Neural cell (in vitro differentiated cells): ENCODE measurements around the gene HSDL2. TPM values are rescaled to one million over a fixed set of nuclear protein-coding genes. Genes with fewer than 3 reads are reported as not detected.

Experiments used
- H2AFZ ChIP-seq: fragments of 200-600, 300-800 bp; sonication (generic), shearing (Covaris generic); 2 replicates; pipeline ENCODE4 v1.6.0; 2014; ENCODE audit warnings: low read depth, mild to moderate bottlenecking, antibody characterized with exemption, low read length, moderate library complexity
- H3F3A ChIP-seq: fragments of 200-600 bp; shearing (Covaris generic); 2 replicates; pipeline ENCODE4 v1.6.1; 2016; ENCODE audit warnings: mild to moderate bottlenecking, moderate library complexity, mixed read lengths, antibody characterized with exemption, low read length; ENCODE audit not compliant: insufficient read depth, poor library complexity, severe bottlenecking
- H3K27ac ChIP-seq: fragments of 200-600, 300-800 bp; sonication (generic), shearing (Covaris generic); 2 replicates; pipeline ENCODE4 v1.5.1; 2014; ENCODE audit warnings: mild to moderate bottlenecking, low read length, moderate library complexity
- H3K27me3 ChIP-seq: fragments of 300-800, 200-600 bp; sonication (generic), shearing (Covaris generic); 2 replicates; pipeline ENCODE4 v1.6.0; 2014; ENCODE audit warnings: mild to moderate bottlenecking, low read depth, low read length, moderate library complexity; ENCODE audit not compliant: insufficient read depth
- H3K36me3 ChIP-seq: fragments of 300-800, 200-600 bp; sonication (generic), shearing (Covaris generic); 2 replicates; pipeline ENCODE4 v1.5.1; 2014; ENCODE audit warnings: mild to moderate bottlenecking, antibody characterized with exemption, low read length, moderate library complexity; ENCODE audit not compliant: insufficient read depth
- H3K4me2 ChIP-seq: fragments of 300-800, 200-600 bp; sonication (generic), shearing (Covaris generic); 2 replicates; pipeline ENCODE4 v1.6.0; 2014; ENCODE audit warnings: mild to moderate bottlenecking, low read length
- H3K4me3 ChIP-seq: fragments of 300-800, 200-600 bp; sonication (generic), shearing (Covaris generic); 2 replicates; pipeline ENCODE4 v1.5.1; 2014; ENCODE audit warnings: mild to moderate bottlenecking, low read length, moderate library complexity
- H3K79me2 ChIP-seq: fragments of 200-600 bp; shearing (Covaris generic); replicated peaks from 2 replicates; pipeline ENCODE4 v1.6.0; 2014; ENCODE audit warnings: mild to moderate bottlenecking, low read length, moderate library complexity; ENCODE audit not compliant: insufficient read depth
- H3K9ac ChIP-seq: fragments of 300-800, 200-600 bp; sonication (generic), shearing (Covaris generic); 2 replicates; pipeline ENCODE4 v1.6.1; 2016; ENCODE audit warnings: mild to moderate bottlenecking, low read length, mixed read lengths
- H3K9me2 ChIP-seq: fragments of 200-600 bp; shearing (Covaris generic); 2 replicates; pipeline ENCODE4 v1.6.1; 2016; ENCODE audit warnings: mild to moderate bottlenecking, low read length, mixed read lengths; ENCODE audit not compliant: insufficient read depth
- H3K9me3 ChIP-seq: fragments of 200-600, 300-800 bp; sonication (generic), shearing (Covaris generic); 2 replicates; pipeline ENCODE4 v1.6.1; 2016; ENCODE audit warnings: mild to moderate bottlenecking, mixed run types, low read length, moderate library complexity, mixed read lengths
- H4K20me1 ChIP-seq: fragments of 200-600 bp; shearing (Covaris generic); 2 replicates; pipeline ENCODE4 v1.6.1; 2016; ENCODE audit warnings: mild to moderate bottlenecking, mixed run types; ENCODE audit not compliant: insufficient read depth
- CTCF ChIP-seq: fragments of 450-650 bp; IDR thresholded peaks from 2 replicates; pipeline ENCODE4 v1.5.1; 2014; ENCODE audit warnings: antibody characterized with exemption, mild to moderate bottlenecking, moderate library complexity; ENCODE audit not compliant: poor library complexity, severe bottlenecking
- EP300 ChIP-seq: fragments of 450-650 bp; conservative IDR thresholded peaks from 2 replicates; pipeline ENCODE4 v1.6.1; 2014; ENCODE audit warnings: antibody characterized with exemption, mild to moderate bottlenecking, moderate library complexity; ENCODE audit not compliant: poor library complexity, severe bottlenecking
- EZH2 ChIP-seq: fragments of 200-600, 300-800 bp; shearing (Covaris generic), sonication (generic); IDR thresholded peaks from 2 replicates; pipeline ENCODE4 v1.6.1; 2014; ENCODE audit warnings: antibody characterized with exemption, low read length, borderline replicate concordance, mild to moderate bottlenecking; ENCODE audit not compliant: insufficient read depth, poor library complexity, severe bottlenecking
- MXI1 ChIP-seq: fragments of 450-650 bp; conservative IDR thresholded peaks from 2 replicates; pipeline ENCODE4 v1.6.1; 2014; ENCODE audit warnings: antibody characterized with exemption, mild to moderate bottlenecking; ENCODE audit not compliant: poor library complexity, severe bottlenecking
- POLR2AphosphoS5 ChIP-seq: IDR thresholded peaks from 2 replicates; pipeline ENCODE4 v1.6.1; 2012
- RAD21 ChIP-seq: fragments of 450-650 bp; conservative IDR thresholded peaks from 2 replicates; pipeline ENCODE4 v1.6.1; 2014; ENCODE audit warnings: antibody characterized with exemption, mild to moderate bottlenecking, moderate library complexity
- SMC3 ChIP-seq: fragments of 450-650 bp; conservative IDR thresholded peaks from 2 replicates; pipeline ENCODE4 v1.6.1; 2014; ENCODE audit warnings: antibody characterized with exemption, mild to moderate bottlenecking, moderate library complexity; ENCODE audit not compliant: poor library complexity
- TAF1 ChIP-seq: IDR thresholded peaks from 2 replicates; pipeline ENCODE4 v1.6.1; 2012; ENCODE audit warnings: low read depth
- polyA plus RNA-seq: library from polyadenylated mRNA; depleted of rRNA; stranded (reverse); fragments of >200 nt; gene quantifications from 2 replicates; pipeline ENCODE4 v1.2.3, GENCODE V29; 2014
- TF ChIP-seq, protein P1 (sequence below): IDR thresholded peaks from 2 replicates; pipeline ENCODE4 v1.6.1; 2012; ENCODE audit warnings: borderline replicate concordance

The HSDL2 gene
- polyA plus RNA-seq, 1 donor from 2014 or later, result 9.0 TPM

- Histone ChIP-seq H3K36me3 (no peaks in the 10 kb centered on the region), H3K4me2 (no peak overlapping the region), H3K79me2 (no peaks in the 10 kb centered on the region), H2AFZ (no peak overlapping the region), H3K9me2 (no peaks in the 10 kb centered on the region), H3K9ac (no peak overlapping the region), H3K9me3 (peaks cover 5% of the 10 kb centered on the region), H3K4me3 (no peak overlapping the region), H3K27me3 (no peaks in the 10 kb centered on the region), H3F3A (no peaks in the 10 kb centered on the region), H3K27ac (no peak overlapping the region), H4K20me1 (no peaks in the 10 kb centered on the region)
- TF ChIP-seq CTCF, result no peak
- TF ChIP-seq EZH2, result no peak
- TF ChIP-seq SMC3, result no peak
- TF ChIP-seq RAD21, result no peak
- TF ChIP-seq, protein P1, sequence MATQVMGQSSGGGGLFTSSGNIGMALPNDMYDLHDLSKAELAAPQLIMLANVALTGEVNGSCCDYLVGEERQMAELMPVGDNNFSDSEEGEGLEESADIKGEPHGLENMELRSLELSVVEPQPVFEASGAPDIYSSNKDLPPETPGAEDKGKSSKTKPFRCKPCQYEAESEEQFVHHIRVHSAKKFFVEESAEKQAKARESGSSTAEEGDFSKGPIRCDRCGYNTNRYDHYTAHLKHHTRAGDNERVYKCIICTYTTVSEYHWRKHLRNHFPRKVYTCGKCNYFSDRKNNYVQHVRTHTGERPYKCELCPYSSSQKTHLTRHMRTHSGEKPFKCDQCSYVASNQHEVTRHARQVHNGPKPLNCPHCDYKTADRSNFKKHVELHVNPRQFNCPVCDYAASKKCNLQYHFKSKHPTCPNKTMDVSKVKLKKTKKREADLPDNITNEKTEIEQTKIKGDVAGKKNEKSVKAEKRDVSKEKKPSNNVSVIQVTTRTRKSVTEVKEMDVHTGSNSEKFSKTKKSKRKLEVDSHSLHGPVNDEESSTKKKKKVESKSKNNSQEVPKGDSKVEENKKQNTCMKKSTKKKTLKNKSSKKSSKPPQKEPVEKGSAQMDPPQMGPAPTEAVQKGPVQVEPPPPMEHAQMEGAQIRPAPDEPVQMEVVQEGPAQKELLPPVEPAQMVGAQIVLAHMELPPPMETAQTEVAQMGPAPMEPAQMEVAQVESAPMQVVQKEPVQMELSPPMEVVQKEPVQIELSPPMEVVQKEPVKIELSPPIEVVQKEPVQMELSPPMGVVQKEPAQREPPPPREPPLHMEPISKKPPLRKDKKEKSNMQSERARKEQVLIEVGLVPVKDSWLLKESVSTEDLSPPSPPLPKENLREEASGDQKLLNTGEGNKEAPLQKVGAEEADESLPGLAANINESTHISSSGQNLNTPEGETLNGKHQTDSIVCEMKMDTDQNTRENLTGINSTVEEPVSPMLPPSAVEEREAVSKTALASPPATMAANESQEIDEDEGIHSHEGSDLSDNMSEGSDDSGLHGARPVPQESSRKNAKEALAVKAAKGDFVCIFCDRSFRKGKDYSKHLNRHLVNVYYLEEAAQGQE, result no peak
- TF ChIP-seq EP300, result no peak
- no peak for TF ChIP-seq MXI1
Measured at GRCh38 chr9:112367465-112367864, 12.4 kb upstream of the HSDL2 start.

- no peak overlapping the region for H3K27ac ChIP-seq
- TF ChIP-seq MXI1 (no peak), RAD21 (no peak), TAF1 (no peak), CTCF (no peak), POLR2AphosphoS5 (no peak), SMC3 (no peak), EP300 (no peak), EZH2 (no peak)
- TF ChIP-seq, protein P1, result no peak
- H3K27me3 ChIP-seq, result no peaks in the 10 kb centered on the region
- no peaks in the 10 kb centered on the region for H3K36me3 ChIP-seq
- H3K9me2 ChIP-seq, result no peaks in the 10 kb centered on the region
- no peaks in the 10 kb centered on the region for H4K20me1 ChIP-seq
- H3K9me3 ChIP-seq, result peaks cover 5% of the 10 kb centered on the region
- no peak overlapping the region for H3K9ac ChIP-seq
- H3K4me3 ChIP-seq, result no peak overlapping the region
- no peak overlapping the region for H2AFZ ChIP-seq
- H3K4me2 ChIP-seq, result no peak overlapping the region
- H3F3A ChIP-seq, result no peaks in the 10 kb centered on the region
- no peaks in the 10 kb centered on the region for H3K79me2 ChIP-seq
Measured at GRCh38 chr9:112369817-112370216, 10.1 kb upstream of the HSDL2 start.
